ENCODE measurements around the gene CYP51A1. TPM values are rescaled to one million over a fixed set of nuclear protein-coding genes. Genes with fewer than 3 reads are reported as not detected.

CYP51A1 gene
- total RNA-seq (2022; extraction: Qiagen RNA extraction; ENCODE audit: low read depth): 44.8 to 55.8 TPM (median 49.9 TPM) in 5 replicates

DNA sequence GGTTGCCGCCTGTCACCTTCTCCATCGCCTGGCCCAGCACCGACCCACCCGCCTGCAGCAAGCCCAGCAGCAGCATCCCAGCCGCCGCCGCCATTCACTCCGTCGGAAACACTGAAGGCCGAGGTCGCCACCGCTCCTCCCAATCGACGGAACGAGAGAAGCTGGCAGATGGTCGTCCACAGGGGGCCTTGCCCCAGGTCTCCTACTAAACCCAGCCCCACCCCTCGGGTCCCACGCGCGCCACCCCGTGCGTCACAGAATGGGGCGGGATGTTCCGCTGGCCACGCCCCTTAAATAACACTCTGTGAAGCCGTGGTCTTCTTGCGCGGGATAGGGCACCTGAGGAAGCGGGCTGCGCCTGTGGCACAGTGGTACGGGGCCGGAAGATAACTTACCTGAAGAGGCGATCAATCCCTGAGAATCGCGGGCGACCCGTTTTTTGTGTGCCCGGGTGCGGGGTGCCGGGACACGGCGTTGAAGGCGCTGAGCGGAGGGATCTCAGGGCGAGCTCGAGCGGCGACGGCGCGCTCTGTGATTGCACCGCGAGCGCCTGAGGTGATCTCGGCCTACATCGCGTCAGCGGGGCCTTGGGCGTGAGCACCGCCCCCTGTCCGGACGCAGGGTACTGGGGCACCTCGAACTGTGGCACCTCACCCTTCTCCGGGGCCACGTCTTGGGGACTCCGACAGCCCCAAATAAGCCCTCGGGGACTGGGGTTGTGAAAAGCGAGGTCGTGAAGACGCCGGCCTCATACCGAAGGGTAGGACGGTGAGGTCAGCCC is at the start of gene CYP51A1:
CYP51A1 (minus strand) TSS at position 207 of the 781 bp plus-strand sequence; CDS start at position 94, 113 bp downstream.

DNA sequence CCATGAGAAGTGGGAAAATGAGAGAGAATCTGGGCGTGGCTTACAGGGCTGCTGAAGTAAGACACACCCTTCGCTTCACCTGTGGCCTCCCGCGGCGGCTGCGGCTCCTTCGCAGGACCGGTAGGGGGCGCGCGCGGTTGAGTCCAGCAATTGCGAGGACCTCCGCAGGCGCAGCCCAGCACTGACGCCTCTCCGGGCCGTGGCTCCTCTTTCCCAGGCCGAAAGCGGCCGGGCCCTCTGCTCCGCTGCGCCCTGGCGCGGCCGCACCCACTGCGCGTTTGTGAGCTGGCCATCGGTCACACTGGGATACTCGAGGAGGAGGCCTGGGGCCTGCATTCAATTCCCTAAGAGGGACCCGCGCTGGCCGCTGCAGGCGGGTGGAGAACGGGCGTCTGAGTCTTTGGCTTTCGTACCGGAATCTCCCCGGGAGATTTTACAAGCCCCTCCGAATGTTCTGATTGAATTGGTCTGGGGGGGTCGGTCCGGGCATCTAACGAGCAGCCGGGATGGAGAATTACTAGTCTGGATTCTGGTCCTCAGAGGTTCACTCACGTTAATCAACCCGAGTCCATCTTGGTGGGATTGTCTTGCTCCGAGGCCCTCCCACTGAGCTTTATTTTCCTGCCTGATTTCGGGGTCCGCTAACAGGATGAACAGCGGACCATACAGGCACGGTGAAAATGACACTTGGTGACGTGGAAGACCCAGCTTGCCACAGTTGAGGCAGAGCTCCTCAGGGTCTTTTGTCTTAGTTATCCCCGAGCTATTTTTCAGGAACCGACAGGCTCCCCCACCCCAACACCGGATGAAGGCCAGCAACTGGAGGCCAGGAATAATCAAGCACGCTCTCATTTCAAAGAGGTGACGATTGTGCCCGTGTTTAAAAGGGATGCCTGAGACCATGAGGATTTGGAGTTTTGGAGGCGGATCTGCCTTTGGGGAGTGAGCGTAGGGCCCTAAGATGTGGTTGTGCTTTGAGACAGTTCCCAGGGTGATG is 44.9 kb upstream of the CYP51A1 start, which contains the start of gene LRRD1:
LRRD1 (minus strand) TSS at position 215 of the 997 bp plus-strand sequence. CDS start 13,940 bp downstream, outside the sequence.

Other genes starting within 250 kb of the CYP51A1 start
- 13.3 to 19.9 TPM (median 17.8 TPM) in 5 replicates for gene AKAP9, start 193.6 kb downstream of the CYP51A1 start, total RNA-seq (2022; extraction: Qiagen RNA extraction; ENCODE audit: low read depth)
- not detected in 5 replicates for gene LRRD1, start 44.7 kb upstream of the CYP51A1 start, total RNA-seq (2022; extraction: Qiagen RNA extraction; ENCODE audit: low read depth)
- gene KRIT1, start 111.4 kb upstream of the CYP51A1 start, total RNA-seq (2022; extraction: Qiagen RNA extraction; ENCODE audit: low read depth): 24.3 to 32.0 TPM (median 26.6 TPM) in 5 replicates
- gene ANKIB1, start 111.5 kb upstream of the CYP51A1 start, total RNA-seq (2022; extraction: Qiagen RNA extraction; ENCODE audit: low read depth): 16.7 to 25.3 TPM (median 22.1 TPM) in 5 replicates